Pulmonary artery endothelial cell (primary cell): ENCODE data around the gene ATXN1. TPM values are rescaled to one million over a fixed set of nuclear protein-coding genes. Genes with fewer than 3 reads are reported as not detected.
"Not testable (repeated sequence)": the region's sequence is repeated elsewhere in the genome, so short reads cannot be mapped to it uniquely, and the experiment has no call there.

Source experiments
- DNase-seq: peaks from one replicate; pipeline ENCODE4 v3.0.0-alpha.2; 2011; ENCODE audit warnings: low read depth, low spot score
- total RNA-seq: library from RNA; depleted of rRNA; stranded (reverse); fragments of >200 nt; gene quantifications from 2 replicates; pipeline ENCODE4 v1.2.3, GENCODE V29; 2014

Gene ATXN1
- total RNA-seq, 1 donor from 2014 or later, result 14.2 TPM

DNA sequence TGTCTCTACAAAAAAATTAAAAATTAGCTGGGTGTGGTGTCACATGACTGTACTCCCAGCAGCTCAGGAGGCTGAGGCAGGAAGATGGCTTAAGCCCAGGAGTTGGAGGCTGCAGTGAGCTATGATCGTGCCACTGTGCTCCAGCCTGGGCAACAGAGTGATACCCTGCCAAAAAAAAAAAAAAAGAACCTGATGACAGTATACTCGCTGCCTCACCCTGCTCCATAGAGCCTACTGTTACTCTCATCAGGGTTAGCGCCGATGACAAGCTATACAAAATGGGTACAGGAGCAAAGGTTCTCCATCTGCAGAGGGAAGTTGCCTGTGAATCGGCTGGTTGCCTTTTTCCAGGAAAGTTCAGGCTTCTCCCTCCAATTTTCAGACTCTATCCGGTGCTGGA lies 469.5 kb downstream of the ATXN1 start:
- DNase-seq, result no peak

DNA sequence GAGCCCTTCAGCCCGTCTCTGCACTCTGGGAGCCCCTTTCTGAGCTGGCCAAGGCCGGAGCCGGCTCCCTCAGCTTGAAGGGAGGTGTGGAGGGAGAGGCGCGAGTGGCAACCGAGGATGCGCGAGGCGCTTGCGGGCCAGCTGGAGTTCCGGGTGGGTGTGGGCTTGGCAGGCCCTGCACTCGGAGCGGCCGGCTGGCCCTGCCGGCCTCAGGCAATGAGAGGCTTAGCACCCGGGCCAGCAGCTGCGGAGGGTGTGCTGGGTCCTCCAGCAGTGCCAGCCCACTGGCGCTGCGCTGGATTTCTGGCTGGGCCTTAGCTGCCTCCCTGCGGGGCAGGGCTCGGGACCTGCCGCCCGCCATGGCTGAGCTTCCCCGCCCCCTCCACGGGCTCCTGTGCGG lies 473.1 kb downstream of the ATXN1 start:
- DNase-seq, result no peak

DNA sequence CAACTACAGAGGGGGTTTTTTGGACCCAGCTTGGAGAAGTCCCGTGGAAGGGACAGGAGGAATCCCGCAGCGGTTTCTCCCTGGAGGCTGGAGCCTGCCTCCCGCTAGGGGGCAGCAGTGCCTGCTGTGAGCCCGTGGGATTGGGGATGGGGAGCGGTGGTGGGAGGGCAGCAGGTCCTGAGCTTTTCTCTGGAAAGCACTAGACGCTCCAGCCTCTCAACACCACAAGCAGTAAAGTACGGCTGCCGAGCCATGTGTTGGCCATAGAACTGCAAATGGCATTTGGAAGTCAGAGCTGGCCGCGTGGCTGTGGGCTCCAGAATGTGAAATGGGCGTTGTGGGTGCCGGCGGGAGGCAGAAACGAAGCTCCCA lies 475.1 kb downstream of the ATXN1 start:
- DNase-seq, result no peak

DNA sequence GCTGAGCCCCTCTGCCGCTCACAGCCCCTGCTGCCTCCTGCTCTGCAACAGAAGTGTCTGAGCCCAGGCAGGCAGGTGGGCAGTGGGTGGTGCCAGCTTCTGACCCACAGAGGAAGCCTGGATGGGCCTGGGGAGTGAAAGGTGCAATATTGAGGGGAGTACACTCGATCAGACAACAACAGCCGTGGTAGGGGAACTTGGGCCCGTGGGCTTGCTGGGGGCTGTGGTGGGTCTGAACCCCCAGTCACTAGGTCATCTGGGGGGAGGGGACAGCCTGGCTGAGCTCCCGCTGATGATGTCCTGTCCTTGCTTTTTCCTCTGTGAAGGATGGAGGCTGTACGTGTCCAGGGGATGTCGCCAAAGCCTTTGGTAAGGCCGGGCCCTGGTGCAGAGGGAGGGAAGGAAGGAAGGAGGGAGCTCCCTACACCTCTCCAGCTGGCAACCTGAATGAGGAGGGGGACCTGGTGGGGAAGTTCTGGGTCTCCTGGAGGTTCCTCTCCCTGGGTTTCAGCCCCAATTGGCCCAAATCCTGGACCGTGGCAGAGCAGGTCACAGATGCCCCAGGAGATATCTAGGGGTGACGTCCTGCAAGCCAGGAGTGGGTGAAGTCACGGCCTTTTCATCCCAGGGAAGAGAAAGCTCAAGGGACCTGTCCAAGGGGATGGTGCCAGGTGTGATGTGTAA lies 475.7 kb downstream of the ATXN1 start:
- DNase-seq, result no peak

DNA sequence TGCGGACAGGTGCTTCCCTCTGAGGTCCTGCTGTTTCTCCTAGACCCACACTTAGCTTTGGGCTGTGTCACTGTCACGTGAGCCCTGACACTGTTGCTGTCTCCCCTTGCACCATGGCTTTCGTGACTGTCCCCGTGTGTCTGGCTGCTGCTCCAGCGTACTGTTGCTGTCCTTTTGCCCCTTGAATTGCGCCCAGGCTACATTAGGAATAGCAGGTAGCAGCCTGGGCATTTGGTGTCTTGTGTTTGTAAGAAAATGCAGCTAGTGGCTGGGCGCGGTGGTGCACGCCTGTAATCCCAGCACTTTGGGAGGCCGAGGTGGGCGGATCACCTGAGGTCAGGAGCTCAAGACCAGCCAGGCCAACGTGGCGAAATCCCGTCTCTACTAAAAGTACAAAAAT lies 476.8 kb downstream of the ATXN1 start:
- DNase-seq, result no peak

DNA sequence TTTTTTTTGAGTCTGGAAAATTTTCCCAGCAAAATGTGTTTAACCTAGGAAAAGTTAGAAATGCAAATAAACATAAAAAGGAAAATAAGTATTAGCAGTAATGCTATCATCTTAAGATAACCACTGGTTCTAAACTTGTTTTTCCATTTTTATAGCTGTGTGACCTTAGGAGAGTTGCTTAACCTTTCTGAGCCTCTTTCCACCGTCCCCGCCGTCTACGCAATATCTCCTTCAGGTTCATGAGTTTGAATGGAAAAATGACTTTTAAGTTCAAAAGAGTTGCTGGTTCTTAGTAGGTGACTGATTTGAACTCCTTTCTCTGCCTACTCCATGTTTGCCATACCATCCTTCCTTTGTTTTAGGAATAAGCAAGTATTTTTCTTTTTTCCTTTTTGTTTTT lies 478.9 kb downstream of the ATXN1 start:
- no peak for DNase-seq

DNA sequence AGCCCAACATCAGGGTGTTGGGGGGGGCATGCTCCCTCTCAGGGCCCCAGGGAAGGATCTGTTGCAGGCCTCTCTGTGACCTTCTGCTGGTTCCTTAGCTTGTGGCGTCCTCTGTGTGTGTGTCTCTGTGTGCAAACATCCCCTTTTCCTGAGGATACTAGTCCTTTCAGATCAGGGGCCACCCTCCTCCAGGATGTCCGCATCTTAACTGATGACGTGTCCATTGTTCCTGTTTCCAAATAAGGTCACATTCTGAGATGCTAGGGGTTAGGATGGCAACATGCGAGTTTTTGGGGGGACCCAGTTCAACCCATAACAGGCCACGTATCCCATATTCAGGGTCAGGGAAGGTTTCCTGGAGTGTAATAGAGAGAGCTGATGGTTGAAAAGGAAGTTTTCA lies 482.0 kb downstream of the ATXN1 start:
- no peak for DNase-seq

DNA sequence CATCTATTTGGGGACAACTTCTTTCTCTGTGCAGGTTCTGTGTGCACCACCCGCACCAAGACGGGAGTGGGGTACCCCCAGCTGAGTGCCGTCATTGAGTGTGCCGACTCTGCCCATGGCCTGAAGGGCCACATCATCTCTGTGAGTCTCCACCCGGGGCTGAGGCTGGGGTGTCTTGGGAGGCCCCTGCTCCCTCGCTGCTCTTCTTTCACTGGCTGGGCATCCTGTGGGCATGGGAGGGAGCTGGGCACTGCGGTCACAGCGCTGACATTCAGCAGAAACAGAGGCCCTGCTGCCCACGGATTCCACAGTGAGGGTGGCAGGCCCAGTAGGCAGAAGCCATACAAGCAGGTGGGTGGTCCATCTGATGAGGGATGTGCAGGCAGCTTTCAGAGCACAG lies 482.5 kb downstream of the ATXN1 start:
- no peak for DNase-seq

DNA sequence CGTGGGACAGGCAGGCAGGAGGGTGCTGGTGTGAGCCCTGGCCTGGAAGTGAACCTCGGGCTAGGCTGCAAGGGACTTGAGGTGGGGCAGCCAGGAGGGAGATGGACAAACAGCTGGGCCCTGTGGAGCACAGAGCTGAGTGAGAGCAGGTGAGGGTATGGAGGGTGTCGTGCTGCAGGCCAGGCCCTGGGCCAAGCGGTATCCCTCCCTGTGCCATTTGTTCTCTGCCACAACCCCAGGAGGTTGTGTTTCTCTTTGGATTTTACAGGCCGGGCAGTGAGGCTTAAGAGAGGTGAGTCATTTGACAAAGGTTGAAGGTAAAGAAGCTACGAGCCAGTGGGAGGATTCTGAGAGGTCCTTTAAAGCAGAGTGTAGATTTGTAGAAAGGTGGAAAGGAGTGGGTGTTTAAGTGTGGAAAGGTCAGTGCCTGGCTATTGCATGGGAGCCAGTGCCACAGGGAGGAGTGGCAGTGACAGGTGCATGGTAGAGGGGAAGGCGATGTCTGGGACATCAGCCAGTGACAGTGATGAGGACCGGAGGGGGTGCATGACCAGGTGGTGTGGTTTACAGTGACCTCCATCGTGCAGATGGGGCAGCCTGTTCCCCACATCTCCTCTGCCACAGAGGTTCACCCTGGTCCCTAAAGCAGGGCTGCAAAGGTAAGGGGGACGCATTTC lies 483.1 kb downstream of the ATXN1 start:
- DNase-seq, result no peak

DNA sequence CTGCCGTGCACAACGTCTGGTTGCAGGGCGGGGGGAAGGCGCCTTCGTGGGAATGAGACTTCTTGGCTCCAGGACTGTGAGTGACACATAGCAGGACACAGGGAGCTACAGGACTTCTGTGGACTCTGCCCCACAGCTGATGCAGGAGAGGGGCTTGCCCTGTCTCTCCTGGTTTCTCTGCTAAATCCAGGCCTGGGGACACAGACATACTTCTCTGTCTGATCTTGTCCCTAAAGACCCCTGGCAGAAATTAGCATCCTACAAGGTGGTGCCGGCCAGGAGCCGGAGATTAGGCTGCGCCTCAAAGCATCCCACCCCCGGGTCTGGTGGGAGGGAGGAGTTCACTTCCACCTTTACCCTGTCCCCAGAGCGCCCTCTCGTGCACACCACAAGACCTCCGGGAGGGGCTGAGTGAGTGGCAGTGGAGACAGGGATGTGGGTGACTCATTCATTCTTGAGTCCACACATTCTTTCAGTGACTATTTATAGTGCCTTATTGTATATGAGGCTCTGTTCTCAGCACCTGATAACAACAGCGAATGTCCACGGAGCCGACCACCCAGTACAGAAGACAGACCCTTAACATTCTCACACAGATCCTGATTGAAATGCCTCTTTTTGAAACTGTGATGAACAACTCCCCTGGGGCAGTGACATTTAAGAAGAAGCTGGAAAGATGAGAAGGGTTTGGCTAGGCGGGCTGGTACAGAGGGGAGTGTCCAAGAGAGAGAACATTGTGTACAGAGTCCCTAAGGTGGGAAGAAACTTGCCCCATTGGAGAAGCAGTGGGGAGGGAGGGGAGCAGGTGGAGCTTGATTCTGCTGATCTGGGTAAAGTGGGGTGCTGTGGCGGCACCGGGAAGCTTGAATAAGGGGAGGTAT lies 483.9 kb downstream of the ATXN1 start:
- DNase-seq, result peak; percentile 87

DNA sequence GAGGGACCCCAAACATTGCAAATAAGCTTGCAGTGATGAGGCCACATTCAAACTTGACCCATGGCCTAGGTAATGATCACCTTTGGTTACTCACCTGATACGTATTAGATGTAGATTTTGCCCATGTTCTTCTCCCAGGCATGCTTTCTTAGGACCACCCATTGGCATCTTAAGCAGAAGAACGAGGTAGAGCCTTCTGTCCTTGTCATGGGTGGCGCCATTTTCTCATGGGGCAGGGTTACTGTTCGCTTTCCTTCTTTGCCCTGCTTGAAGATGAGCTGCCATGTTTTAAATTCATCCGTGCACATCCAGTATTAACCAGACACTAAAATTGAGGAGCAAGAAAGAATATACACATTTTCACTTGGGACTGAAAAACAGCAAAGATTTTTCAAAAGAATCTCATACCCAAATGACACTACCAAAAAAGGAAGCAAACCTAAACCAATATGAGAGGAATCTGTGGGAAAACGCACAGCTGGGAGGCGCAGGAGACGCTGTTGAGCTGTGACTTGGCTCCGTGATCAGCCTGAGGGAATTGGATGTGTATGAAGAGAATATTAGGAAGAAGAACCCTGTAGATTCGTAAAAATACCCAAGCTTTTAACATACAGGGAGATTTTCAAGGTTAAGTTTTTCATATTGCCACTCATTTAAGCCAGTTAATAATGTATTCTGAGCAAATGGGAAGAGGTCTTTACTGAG lies 486.2 kb downstream of the ATXN1 start:
- no peak for DNase-seq

DNA sequence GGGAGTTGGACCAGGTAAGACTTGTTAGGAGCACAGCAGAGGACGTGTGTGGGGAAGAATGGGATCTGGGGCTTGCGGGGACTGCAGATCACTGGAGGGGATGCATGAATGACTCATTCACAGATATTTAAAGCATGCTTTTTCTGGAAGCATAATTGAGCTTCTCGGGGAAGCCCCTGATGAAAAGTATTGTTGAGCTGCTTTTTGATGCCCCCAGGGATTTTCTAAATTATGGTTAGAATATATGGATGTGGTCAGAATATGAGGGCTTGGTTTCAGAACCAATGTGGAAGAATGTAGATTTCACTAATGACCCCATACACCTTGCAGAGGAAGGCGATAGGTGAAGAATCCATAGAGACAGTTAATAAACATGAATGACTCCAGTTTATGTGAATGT lies 486.8 kb downstream of the ATXN1 start:
- DNase-seq, result no peak

DNA sequence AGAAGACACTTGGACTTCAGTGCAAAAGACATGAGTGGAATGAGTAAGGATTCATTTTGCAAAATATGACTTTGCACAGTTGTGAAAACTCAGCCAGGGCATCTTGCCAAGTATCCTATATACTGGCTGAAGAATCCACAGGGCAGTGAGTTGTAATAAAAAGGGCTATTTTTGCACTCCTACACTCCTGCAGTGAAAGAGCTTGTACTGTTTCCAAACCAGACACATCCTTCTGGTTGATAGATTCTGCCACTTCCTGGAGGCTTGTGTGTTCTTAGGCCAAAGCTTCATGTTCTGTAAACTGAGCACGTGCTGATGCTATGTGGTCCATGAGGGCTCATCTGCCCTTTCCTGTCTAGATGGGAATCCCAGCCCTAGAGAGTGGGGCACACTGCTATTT lies 488.0 kb downstream of the ATXN1 start:
- no peak for DNase-seq

DNA sequence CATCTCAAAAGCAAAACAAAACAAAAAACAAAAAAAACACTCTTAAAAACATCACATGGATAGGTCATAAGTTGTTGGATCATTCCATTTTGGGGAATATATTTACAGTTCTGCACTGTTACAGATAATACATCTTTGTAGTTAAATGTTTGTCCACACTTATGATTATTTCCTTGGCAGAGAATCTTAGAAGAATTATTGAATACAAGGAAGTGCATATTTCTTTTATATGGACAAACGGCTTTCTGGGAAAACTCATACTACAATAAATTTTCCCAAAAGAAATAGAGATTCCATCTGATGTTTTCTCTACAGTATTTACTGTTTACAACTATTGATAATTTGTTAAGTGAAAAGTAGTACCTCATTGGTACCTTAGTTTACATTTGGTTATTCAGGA lies 489.1 kb downstream of the ATXN1 start:
- no peak for DNase-seq

DNA sequence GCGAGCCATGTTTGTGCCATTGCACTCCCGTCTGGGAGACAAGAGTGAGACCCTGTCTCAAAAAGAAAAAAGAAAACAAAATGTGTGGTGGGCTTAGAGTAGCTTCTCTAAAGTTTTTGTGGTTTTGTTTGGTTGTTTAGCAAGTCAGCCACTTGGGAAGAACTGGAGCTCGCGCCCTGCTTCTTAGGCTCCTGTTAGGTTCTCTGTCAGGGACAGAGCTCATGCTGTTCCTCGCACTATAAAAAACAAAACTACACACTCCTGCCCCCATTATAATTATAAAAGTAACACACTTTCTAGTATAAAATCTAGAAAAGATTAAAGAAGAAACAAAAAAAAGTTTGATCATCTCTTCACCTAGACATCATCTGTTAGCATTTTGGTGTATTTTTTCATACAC lies 489.8 kb downstream of the ATXN1 start:
- DNase-seq, result no peak

DNA sequence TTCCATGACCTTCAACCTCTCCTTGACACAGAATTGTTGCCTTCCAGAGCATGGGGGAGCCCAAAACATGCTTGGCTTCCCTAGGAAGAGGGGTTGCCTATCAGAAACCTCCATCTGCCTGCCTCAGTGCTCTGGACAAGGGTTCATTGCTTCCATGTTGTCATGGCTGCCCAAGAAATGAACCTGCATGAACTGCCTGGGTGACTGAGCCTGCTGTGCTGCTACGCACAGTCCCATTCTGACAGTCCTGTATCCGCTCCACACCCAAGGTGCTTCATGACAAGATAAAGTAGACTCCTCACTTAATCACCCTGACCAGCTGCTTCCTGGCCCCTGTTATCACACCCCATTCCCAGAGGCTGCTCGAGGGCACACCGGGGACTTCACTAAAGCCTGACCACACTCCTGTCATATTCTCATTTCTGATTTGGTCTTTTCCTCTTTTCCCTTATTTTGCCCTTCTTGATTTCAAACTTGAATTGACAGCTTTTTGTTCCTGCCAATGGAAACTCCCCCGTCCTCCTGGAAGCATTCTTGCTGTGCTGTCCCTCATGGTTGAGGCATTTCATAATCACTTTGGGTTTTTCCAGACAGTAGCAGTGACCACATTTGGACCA lies 491.0 kb downstream of the ATXN1 start:
- no peak for DNase-seq

DNA sequence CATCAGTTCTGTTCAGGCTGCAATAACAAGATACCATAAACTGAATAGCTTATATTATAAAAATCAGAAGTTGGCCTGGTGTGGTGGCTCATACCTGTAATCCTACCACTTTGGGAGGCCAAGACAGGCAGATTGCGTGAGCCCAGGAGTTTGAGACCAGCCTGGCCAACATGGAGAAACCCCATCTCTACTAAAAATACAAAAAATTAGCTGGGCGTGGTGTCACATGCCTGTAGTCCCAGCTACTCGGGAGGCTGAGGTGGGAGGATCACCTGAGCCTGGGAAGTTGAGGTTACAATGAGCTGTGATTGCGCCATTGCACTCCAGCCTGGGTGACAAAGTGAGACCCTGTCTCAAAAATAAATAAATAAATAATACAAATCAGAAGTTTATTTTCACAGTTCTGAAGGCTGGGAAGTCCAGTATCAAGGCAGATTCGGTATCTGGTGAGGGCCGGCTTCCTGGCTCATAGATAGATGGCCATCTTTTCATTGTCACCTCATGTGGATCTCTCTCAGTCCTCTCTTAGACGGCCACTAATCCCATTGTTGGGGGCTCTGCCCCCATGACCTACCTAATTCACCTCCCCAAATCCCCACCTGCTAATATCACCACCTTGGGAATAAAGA lies 491.7 kb downstream of the ATXN1 start:
- not testable (repeated sequence) for DNase-seq

DNA sequence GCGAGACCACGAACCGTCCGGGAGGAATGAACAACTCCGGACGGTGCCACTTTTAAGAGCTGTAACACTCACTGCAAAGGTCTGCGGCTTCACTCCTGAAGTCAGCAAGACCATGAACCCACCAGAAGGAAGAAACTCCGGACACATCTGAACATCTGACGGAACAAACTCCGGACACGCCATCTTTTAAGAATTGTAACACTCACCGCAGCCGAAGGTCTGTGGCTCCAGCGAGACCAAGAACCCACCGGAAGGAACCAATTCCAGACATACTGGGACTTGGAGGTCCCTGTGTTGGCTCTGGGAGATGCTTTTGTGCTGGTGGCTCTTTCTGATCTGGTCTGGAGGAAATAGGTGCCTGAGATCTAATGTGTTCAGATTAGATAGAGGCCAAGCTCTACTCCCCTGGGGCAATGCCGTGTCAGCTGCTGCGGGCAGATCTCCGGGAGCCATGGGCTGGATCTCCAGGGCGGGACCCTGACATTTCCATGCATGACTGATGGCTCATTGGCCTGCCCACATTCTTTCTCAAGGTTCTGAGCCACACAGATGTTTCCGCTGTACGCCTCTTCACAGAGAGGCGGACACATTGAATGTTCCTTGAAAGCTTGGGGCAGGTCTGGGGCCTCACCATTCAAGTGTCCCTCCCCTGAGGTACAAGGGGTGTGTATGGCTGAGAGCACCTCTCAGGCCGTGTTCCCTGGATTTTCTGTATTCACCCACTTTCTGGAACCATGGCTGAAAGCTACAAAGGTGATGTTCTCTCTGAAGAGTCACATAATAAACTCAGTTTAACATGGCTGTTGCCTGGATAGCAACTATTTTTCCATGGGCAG lies 493.6 kb downstream of the ATXN1 start:
- DNase-seq, result no peak

DNA sequence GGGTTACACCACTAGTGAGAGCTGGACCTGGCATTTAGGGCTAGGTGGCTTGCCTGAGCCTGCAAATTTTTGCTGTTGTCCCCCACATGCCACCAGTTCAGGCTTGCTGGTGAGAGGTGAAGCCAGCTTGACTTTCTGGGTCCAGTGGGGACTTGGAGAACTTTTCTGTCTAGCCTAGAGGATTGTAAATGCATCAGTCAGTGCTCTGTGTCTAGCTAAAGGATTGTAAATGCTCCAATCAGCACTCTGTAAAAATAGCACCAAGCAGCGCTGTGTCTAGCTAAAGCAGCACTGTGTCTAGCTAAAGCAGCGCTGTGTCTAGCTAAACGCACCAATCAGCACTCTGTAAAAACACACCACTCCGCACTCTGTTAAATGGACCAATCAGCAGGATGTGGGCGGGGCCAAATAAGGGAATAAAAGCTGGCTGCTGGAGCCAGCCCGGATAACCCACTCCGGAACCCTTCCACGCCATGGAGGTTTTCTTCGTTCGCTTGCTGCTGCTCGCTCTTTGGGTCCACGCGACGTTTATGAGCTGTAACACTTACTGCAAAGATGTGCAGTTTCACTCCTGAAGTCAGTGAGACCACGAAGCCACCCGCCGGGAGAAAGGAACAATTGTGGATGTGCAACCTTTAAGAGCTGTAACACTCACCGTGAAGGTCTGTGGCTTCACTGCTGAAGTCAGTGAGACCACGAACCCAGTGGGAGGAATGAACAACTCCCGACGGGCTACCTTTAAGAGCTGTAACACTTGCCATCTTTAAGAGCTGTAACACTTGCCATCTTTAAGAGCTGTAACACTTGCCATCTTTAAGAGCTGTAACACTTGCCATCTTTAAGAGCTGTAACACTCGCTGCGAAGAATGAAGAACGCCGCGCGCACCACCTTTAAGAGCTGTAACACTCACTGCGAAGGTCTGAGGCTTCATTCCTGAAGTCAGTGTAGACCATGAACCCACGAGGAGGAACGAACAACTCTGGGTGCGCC lies 495.6 kb downstream of the ATXN1 start:
- DNase-seq, result no peak
